HEK293T (cell line): ENCODE results near the gene USF2.

ENCODE experiments used
- CTCF ChIA-PET: fragments of 350-600 bp; formaldehyde crosslinking; extraction: SDS; loops from one replicate; lab custom pipeline; 2021; ENCODE audit warnings: antibody characterized with exemption, inconsistent platforms; lab: Yijun Ruan, JAX
- POLR2A ChIA-PET: fragments of 350-600 bp; formaldehyde crosslinking; extraction: SDS; loops from one replicate; lab custom pipeline; 2020; ENCODE audit warnings: antibody characterized with exemption, inconsistent platforms; lab: Yijun Ruan, JAX
- DNase-seq: peaks from one replicate; pipeline ENCODE4 v3.0.0; 2012; ENCODE audit warnings: mixed read lengths; ENCODE audit errors: extremely low spot score
- ARNT ChIP-seq: fragments of 450-650 bp; IDR thresholded peaks from 2 replicates; pipeline ENCODE4 v1.6.1; 2017; ENCODE audit warnings: mild to moderate bottlenecking
- BHLHE40 ChIP-seq: fragments of 450-650 bp; IDR thresholded peaks from 2 replicates; pipeline ENCODE4 v1.6.1; 2016; ENCODE audit warnings: mild to moderate bottlenecking, moderate library complexity, borderline replicate concordance
- CTBP1 ChIP-seq: fragments of 450-650 bp; IDR thresholded peaks from 2 replicates; pipeline ENCODE4 v1.6.1; 2016; ENCODE audit warnings: borderline replicate concordance
- ELF4 ChIP-seq: fragments of 450-650 bp; IDR thresholded peaks from 2 replicates; pipeline ENCODE4 v1.6.1; 2017; ENCODE audit warnings: antibody characterized with exemption
- FOXA1 ChIP-seq: fragments of 450-650 bp; IDR thresholded peaks from 2 replicates; pipeline ENCODE4 v1.6.1; 2016; ENCODE audit warnings: mild to moderate bottlenecking
- FOXK2 ChIP-seq: fragments of 450-650 bp; IDR thresholded peaks from 2 replicates; pipeline ENCODE4 v1.6.1; 2016; ENCODE audit warnings: mild to moderate bottlenecking
- FOXM1 ChIP-seq: fragments of 450-650 bp; IDR thresholded peaks from 2 replicates; pipeline ENCODE4 v1.6.1; 2017; ENCODE audit warnings: mild to moderate bottlenecking, borderline replicate concordance
- HDGF ChIP-seq: fragments of 450-650 bp; IDR thresholded peaks from 2 replicates; pipeline ENCODE4 v1.6.1; 2017; ENCODE audit warnings: antibody characterized with exemption, borderline replicate concordance
- L3MBTL2 ChIP-seq: fragments of 450-650 bp; conservative IDR thresholded peaks from 2 replicates; pipeline ENCODE4 v1.6.1; 2016; ENCODE audit warnings: mild to moderate bottlenecking
- LEF1 ChIP-seq: fragments of 450-650 bp; IDR thresholded peaks from 2 replicates; pipeline ENCODE4 v1.6.1; 2017; ENCODE audit warnings: mild to moderate bottlenecking, borderline replicate concordance
- NFRKB ChIP-seq: fragments of 450-650 bp; IDR thresholded peaks from 2 replicates; pipeline ENCODE4 v1.6.1; 2016; ENCODE audit warnings: mild to moderate bottlenecking, moderate library complexity
- PKNOX1 ChIP-seq: fragments of 450-650 bp; IDR thresholded peaks from 2 replicates; pipeline ENCODE4 v1.6.1; 2016
- SP1 ChIP-seq: fragments of 450-650 bp; IDR thresholded peaks from 2 replicates; pipeline ENCODE4 v1.6.1; 2017
- SUZ12 ChIP-seq: fragments of 450-650 bp; IDR thresholded peaks from 2 replicates; pipeline ENCODE4 v1.6.1; 2016; ENCODE audit warnings: mild to moderate bottlenecking
- TARDBP ChIP-seq: fragments of 450-650 bp; IDR thresholded peaks from 2 replicates; pipeline ENCODE4 v1.6.1; 2016
- ZNF384 ChIP-seq: fragments of 450-650 bp; IDR thresholded peaks from 2 replicates; pipeline ENCODE4 v1.6.1; 2016

USF2 gene

GRCh38 chr19:35223862-35224505 is 44.8 kb upstream of the USF2 start:
- CTCF ChIA-PET, result no interaction called here
- no peak for TF ChIP-seq BHLHE40
- TF ChIP-seq LEF1, result no peak
- no peak for TF ChIP-seq FOXA1
- no peak for TF ChIP-seq TARDBP
- TF ChIP-seq NFRKB, result no peak
- no peak for TF ChIP-seq ARNT
- TF ChIP-seq ZNF384, result no peak
- TF ChIP-seq SUZ12, result no peak
- no peak for TF ChIP-seq FOXM1
- TF ChIP-seq HDGF, result no peak
- no peak for TF ChIP-seq L3MBTL2
- no peak for TF ChIP-seq SP1
- TF ChIP-seq CTBP1, result no peak
- TF ChIP-seq ELF4, result no peak
- no peak for TF ChIP-seq FOXK2
- TF ChIP-seq PKNOX1, result no peak
- POLR2A ChIA-PET, result no interaction called here
- DNase-seq, result no peak

- POLR2A ChIA-PET, result interaction anchor here (1.3 kb wide), 1 partner anchor 286 kb away, joined by 3 read pairs; no protein-coding TSS in a partner anchor
Measured at GRCh38 chr19:35224681-35225571, 43.8 kb upstream of the USF2 start.

GRCh38 chr19:35225951-35226350 is 42.8 kb upstream of the USF2 start:
- ChIA-PET CTCF (no interaction called here), POLR2A (interaction anchor here (1.3 kb wide), 1 partner anchor 284 kb away, joined by 3 read pairs; no protein-coding TSS in a partner anchor)
- TF ChIP-seq ELF4 (no peak), TARDBP (no peak), FOXK2 (no peak), L3MBTL2 (no peak), CTBP1 (no peak), BHLHE40 (no peak), FOXA1 (no peak), NFRKB (no peak), FOXM1 (no peak), PKNOX1 (no peak), LEF1 (no peak), SP1 (no peak), SUZ12 (no peak), ZNF384 (no peak), HDGF (no peak), ARNT (no peak)
- DNase-seq, result no peak

More at GRCh38 chr19:35224681-35225571, 43.8 kb upstream of the USF2 start:
- CTCF ChIA-PET, result no interaction called here
- DNase-seq, result no peak
- TF ChIP-seq ARNT, result no peak
- TF ChIP-seq LEF1, result no peak
- no peak for TF ChIP-seq CTBP1
- no peak for TF ChIP-seq TARDBP
- TF ChIP-seq NFRKB, result no peak

DNA sequence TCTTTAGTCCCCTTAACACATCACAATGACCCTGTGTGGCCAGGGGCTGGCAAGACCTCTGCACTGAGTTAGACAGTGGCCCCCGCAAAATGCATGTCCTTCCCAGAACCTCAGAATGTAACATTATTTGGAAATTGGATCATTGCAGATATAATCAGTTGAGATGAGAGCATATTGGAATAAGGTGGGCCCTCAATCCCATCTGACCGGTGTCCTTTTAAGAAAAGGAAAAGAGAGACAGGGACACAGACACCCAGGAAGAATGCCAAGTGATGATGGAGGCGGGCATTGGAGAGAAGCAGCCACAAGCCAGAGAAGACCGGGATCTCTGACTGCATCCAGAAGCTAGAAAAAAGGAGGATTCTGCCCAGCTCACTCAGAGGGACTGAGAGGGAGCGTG is 42.0 kb upstream of the USF2 start:
- TF ChIP-seq TARDBP (no peak), HDGF (no peak), ZNF384 (no peak), LEF1 (no peak), FOXK2 (no peak), ARNT (no peak), FOXA1 (no peak), NFRKB (no peak), L3MBTL2 (no peak), ELF4 (no peak), PKNOX1 (no peak), SP1 (no peak), CTBP1 (no peak), SUZ12 (no peak), FOXM1 (no peak), BHLHE40 (no peak)
- CTCF ChIA-PET, result interaction anchor here (0.8 kb wide), 1 partner anchor 253 kb away, joined by 3 read pairs; no protein-coding TSS in a partner anchor
- POLR2A ChIA-PET, result no interaction called here
- DNase-seq, result no peak

- no peak for TF ChIP-seq SUZ12
- no peak for TF ChIP-seq ARNT
- TF ChIP-seq ZNF384, result no peak
- no peak for TF ChIP-seq FOXK2
- no peak for TF ChIP-seq FOXM1
- no peak for TF ChIP-seq HDGF
- no peak for TF ChIP-seq NFRKB
- no peak for TF ChIP-seq CTBP1
- no peak for TF ChIP-seq PKNOX1
- no peak for TF ChIP-seq SP1
- no peak for TF ChIP-seq L3MBTL2
- TF ChIP-seq LEF1, result no peak
- TF ChIP-seq BHLHE40, result no peak
- no peak for TF ChIP-seq ELF4
- no peak for TF ChIP-seq TARDBP
- TF ChIP-seq FOXA1, result no peak
- ChIA-PET POLR2A (no interaction called here), CTCF (no interaction called here)
- DNase-seq, result no peak
Measured at GRCh38 chr19:35228177-35228930, 40.4 kb upstream of the USF2 start, which contains the start of gene FAM187B. Gene FAM187B (minus strand): TSS chr19:35228739. CDS start chr19:35228680, 59 bp downstream.
